ENCODE results near the gene SUFU. TPM values are rescaled to one million over a fixed set of nuclear protein-coding genes. Genes with fewer than 3 reads are reported as not detected.

The SUFU gene
- total RNA-seq, 1 donor from 2014 or later, result 17.3 TPM

- Histone ChIP-seq H3K9me3 (no peaks in the 10 kb centered on the region), H3K27me3 (no peaks in the 10 kb centered on the region), H3K27ac (no peak overlapping the region), H3K4me3 (no peak overlapping the region), H3K4me1 (no peaks in the 10 kb centered on the region), H3K36me3 (no peaks in the 10 kb centered on the region)
- DNase-seq (ENCODE audit: low spot score in 2 of 2), result no peak
- no peak for TF ChIP-seq CTCF (IDR thresholded peaks at IDR 0.05)
- intact Hi-C loops (cut with DNase I), result no loop called here
Measured at GRCh38 chr10:102565793-102566192, 62.0 kb downstream of the SUFU start.

- H3K4me3 ChIP-seq, result no peak overlapping the region
- TF ChIP-seq CTCF (IDR thresholded peaks at IDR 0.05), result no peak
- intact Hi-C loops (cut with DNase I), result no loop called here
- no peaks in the 10 kb centered on the region for H3K9me3 ChIP-seq
- no peaks in the 10 kb centered on the region for H3K4me1 ChIP-seq
- H3K27me3 ChIP-seq, result no peaks in the 10 kb centered on the region
- DNase-seq (ENCODE audit: low spot score in 2 of 2), result no peak
- no peaks in the 10 kb centered on the region for H3K36me3 ChIP-seq
- no peak overlapping the region for H3K27ac ChIP-seq
Measured at GRCh38 chr10:102578782-102579181, 75.0 kb downstream of the SUFU start.

- Histone ChIP-seq H3K27me3 (no peaks in the 10 kb centered on the region), H3K27ac (no peak overlapping the region), H3K4me1 (no peaks in the 10 kb centered on the region), H3K4me3 (no peak overlapping the region), H3K9me3 (no peaks in the 10 kb centered on the region), H3K36me3 (no peaks in the 10 kb centered on the region)
- intact Hi-C loops (cut with DNase I), result no loop called here
- DNase-seq (ENCODE audit: low spot score in 2 of 2), result no peak
- no peak for TF ChIP-seq CTCF (IDR thresholded peaks at IDR 0.05)
Measured at GRCh38 chr10:102579328-102579727, 75.6 kb downstream of the SUFU start.

GRCh38 chr10:102580230-102580629 lies 76.5 kb downstream of the SUFU start:
- no peak for TF ChIP-seq CTCF (IDR thresholded peaks at IDR 0.05)
- peak overlapping the region in 1 of 2 donors; percentile 6 for H3K27ac ChIP-seq
- no peaks in the 10 kb centered on the region for H3K4me1 ChIP-seq

GRCh38 chr10:102581401-102581800 lies 77.6 kb downstream of the SUFU start:
- no peak overlapping the region for H3K4me3 ChIP-seq
- intact Hi-C loops (cut with DNase I), result loop anchor here (10.0 kb wide), 1 partner anchor 357 kb away; the partner anchor contains the start of gene ELOVL3
- no peak overlapping the region for H3K27ac ChIP-seq
- no peaks in the 10 kb centered on the region for H3K36me3 ChIP-seq
- H3K9me3 ChIP-seq, result no peaks in the 10 kb centered on the region
- TF ChIP-seq CTCF (IDR thresholded peaks at IDR 0.05), result no peak
- H3K4me1 ChIP-seq, result no peaks in the 10 kb centered on the region
- H3K27me3 ChIP-seq, result no peaks in the 10 kb centered on the region
- DNase-seq (ENCODE audit: low spot score in 2 of 2), result no peak

More at GRCh38 chr10:102580230-102580629, 76.5 kb downstream of the SUFU start:
- H3K4me3 ChIP-seq, result no peak overlapping the region
- H3K9me3 ChIP-seq, result no peaks in the 10 kb centered on the region
- H3K27me3 ChIP-seq, result no peaks in the 10 kb centered on the region
- DNase-seq (ENCODE audit: low spot score in 2 of 2), result no peak
- H3K36me3 ChIP-seq, result no peaks in the 10 kb centered on the region
- intact Hi-C loops (cut with DNase I), result loop anchor here (10.0 kb wide), 1 partner anchor 355 kb away; the partner anchor contains the start of gene ELOVL3

Data from ascending aorta (tissue), 2 donors.